Cardiac muscle cell (in vitro differentiated cells and primary cell): ENCODE results near the gene SMTN. TPM values are rescaled to one million over a fixed set of nuclear protein-coding genes. Genes with fewer than 3 reads are reported as not detected.
"Not testable (repeated sequence)": the region's sequence is repeated elsewhere in the genome, so short reads cannot be mapped to it uniquely, and the experiment has no call there.

Experiments used
- DNase-seq, 2 donors: peaks; one replicate each; pipeline versions ENCODE4 v3.0.0 to v3.0.0-alpha.2; 2010 to 2017; ENCODE audit warnings: low read depth in 1 of 2, low spot score in 1 of 2
- H3K27ac ChIP-seq: fragments of 200-600 bp; sonication (generic); 2 replicates; pipeline ENCODE4 v1.5.1; 2016
- H3K27me3 ChIP-seq: fragments of 200-600 bp; sonication (generic); 2 replicates; pipeline ENCODE4 v1.6.0; 2016; ENCODE audit warnings: control low read depth
- H3K36me3 ChIP-seq: fragments of 200-600 bp; sonication (generic); 2 replicates; pipeline ENCODE4 v1.5.1; 2016; ENCODE audit warnings: control low read depth
- H3K4me1 ChIP-seq: fragments of 200-600 bp; sonication (generic); 2 replicates; pipeline ENCODE4 v1.8.1; 2017; ENCODE audit warnings: low read depth, mild to moderate bottlenecking, mixed run types
- H3K4me3 ChIP-seq: fragments of 200-600 bp; sonication (generic); 2 replicates; pipeline ENCODE4 v1.5.1; 2016; ENCODE audit warnings: mild to moderate bottlenecking
- H3K9me3 ChIP-seq: fragments of 200-600 bp; sonication (generic); 2 replicates; pipeline ENCODE4 v1.5.1; 2017; ENCODE audit warnings: low read depth, mild to moderate bottlenecking, control low read depth
- polyA plus RNA-seq: library from polyadenylated mRNA; unstranded; fragments of >200 nt; fragmentation: Nextera tagmentation; extraction: Ambion mirVana; gene quantifications from 2 replicates; pipeline ENCODE4 v1.2.1, GENCODE V29; 2016
- total RNA-seq: library from RNA; depleted of rRNA; stranded (reverse); fragments of >200 nt; gene quantifications from 2 replicates; pipeline ENCODE4 v1.2.3, GENCODE V29; 2016
- TF ChIP-seq, protein P1 (sequence below): IDR thresholded peaks from 2 replicates; pipeline ENCODE4 v1.5.1; 2012; ENCODE audit warnings: low read depth, mild to moderate bottlenecking, low read length

Gene SMTN
- total and polyA plus RNA-seq, 2 experiments from 2014 or later, result 33.9 to 72.0 TPM

GRCh38 chr22:31107894-31108218, 26.7 kb downstream of the SMTN start:
- H3K27me3 ChIP-seq, result no peaks in the 10 kb centered on the region
- peaks cover 4% of the 10 kb centered on the region for H3K4me1 ChIP-seq
- peak in 1 of 2 donors; percentile 27 for DNase-seq
- peak overlapping the region; percentile 10 for H3K27ac ChIP-seq
- H3K36me3 ChIP-seq, result no peaks in the 10 kb centered on the region
- TF ChIP-seq, protein P1, sequence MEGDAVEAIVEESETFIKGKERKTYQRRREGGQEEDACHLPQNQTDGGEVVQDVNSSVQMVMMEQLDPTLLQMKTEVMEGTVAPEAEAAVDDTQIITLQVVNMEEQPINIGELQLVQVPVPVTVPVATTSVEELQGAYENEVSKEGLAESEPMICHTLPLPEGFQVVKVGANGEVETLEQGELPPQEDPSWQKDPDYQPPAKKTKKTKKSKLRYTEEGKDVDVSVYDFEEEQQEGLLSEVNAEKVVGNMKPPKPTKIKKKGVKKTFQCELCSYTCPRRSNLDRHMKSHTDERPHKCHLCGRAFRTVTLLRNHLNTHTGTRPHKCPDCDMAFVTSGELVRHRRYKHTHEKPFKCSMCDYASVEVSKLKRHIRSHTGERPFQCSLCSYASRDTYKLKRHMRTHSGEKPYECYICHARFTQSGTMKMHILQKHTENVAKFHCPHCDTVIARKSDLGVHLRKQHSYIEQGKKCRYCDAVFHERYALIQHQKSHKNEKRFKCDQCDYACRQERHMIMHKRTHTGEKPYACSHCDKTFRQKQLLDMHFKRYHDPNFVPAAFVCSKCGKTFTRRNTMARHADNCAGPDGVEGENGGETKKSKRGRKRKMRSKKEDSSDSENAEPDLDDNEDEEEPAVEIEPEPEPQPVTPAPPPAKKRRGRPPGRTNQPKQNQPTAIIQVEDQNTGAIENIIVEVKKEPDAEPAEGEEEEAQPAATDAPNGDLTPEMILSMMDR, result no peak
- H3K4me3 ChIP-seq, result peak overlapping the region; percentile 30
- no peaks in the 10 kb centered on the region for H3K9me3 ChIP-seq

DNA sequence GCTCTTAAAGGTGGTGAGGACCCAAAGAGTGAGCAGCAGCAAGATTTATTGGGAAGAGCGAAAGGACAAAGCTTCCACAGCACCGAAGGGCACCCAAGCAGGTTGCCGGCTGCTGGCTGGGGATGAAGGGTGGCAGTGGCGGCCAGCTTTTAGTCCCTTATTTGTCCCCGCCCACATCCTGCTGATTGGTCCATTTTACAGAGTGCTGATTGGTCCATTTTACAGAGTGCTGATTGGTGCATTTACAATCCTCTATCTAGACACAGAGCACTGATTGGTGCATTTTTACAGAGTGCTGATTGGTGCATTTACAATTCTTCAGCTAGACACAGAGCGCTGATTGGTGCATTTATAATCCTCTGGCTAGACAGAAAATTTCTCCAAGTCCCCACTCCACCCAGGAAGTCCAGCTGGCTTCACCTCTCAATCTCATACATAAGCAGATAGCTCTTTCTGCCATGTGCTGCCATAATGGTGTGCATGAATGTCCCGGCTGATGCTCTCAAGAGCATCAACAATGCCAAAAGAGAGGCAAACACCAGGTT, 31.5 kb downstream of the SMTN start:
- not testable (repeated sequence) for H3K9me3 ChIP-seq, H3K4me1 ChIP-seq, H3K27ac ChIP-seq, H3K36me3 ChIP-seq, H3K27me3 ChIP-seq, DNase-seq, H3K4me3 ChIP-seq

- DNase-seq, result no peak
- H3K36me3 ChIP-seq, result no peaks in the 10 kb centered on the region
- TF ChIP-seq, protein P1, result no peak
- H3K27ac ChIP-seq, result peak overlapping the region; percentile 91
- H3K9me3 ChIP-seq, result no peaks in the 10 kb centered on the region
- no peaks in the 10 kb centered on the region for H3K27me3 ChIP-seq
- peaks cover 43% of the 10 kb centered on the region for H3K4me1 ChIP-seq
- H3K4me3 ChIP-seq, result no peak overlapping the region
Measured at GRCh38 chr22:31118046-31118820, 37.1 kb downstream of the SMTN start.

- no peaks in the 10 kb centered on the region for H3K9me3 ChIP-seq
- peak in 1 of 2 donors; percentile 75 for DNase-seq
- no peaks in the 10 kb centered on the region for H3K36me3 ChIP-seq
- H3K4me3 ChIP-seq, result no peak overlapping the region
- TF ChIP-seq, protein P1, result no peak
- H3K27ac ChIP-seq, result peak overlapping the region; percentile 91
- peaks cover 46% of the 10 kb centered on the region for H3K4me1 ChIP-seq
- H3K27me3 ChIP-seq, result no peaks in the 10 kb centered on the region
Measured at GRCh38 chr22:31119026-31119717, 38.1 kb downstream of the SMTN start.

DNA sequence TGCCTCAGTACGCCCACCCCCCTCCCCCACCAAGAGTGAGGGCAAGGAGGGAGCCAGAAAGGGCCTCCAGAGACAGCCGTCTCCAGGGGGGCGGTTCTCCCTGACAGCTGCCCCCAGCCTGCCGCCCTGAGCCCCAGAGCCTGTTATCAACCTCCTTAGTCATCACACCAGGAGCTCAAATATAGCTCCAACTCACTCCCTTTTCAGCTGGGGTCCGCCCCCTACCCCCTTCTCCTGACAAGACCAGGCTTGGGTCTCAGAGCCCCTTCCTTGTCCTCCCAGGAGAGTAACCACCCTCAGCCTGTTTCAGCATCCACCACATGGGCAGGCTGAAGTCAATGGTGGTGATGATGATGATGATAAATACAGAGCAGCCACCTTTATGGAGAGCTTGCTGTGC, 39.1 kb downstream of the SMTN start:
- Histone ChIP-seq H3K27ac (peak overlapping the region; percentile 91), H3K9me3 (no peaks in the 10 kb centered on the region), H3K4me1 (peaks cover 46% of the 10 kb centered on the region), H3K36me3 (no peaks in the 10 kb centered on the region), H3K4me3 (no peak overlapping the region), H3K27me3 (no peaks in the 10 kb centered on the region)
- no peak for DNase-seq
- TF ChIP-seq, protein P1, result no peak

GRCh38 chr22:31120642-31121041, 39.5 kb downstream of the SMTN start:
- Histone ChIP-seq H3K4me3 (no peak overlapping the region), H3K27ac (peak overlapping the region; percentile 91), H3K36me3 (no peaks in the 10 kb centered on the region), H3K27me3 (no peaks in the 10 kb centered on the region), H3K9me3 (no peaks in the 10 kb centered on the region), H3K4me1 (peaks cover 46% of the 10 kb centered on the region)
- DNase-seq, result no peak
- TF ChIP-seq, protein P1, result no peak
